GM12891 (cell line): ENCODE results near the gene EPB41L1.

ENCODE experiments used
- DNase-seq: peaks from one replicate; pipeline ENCODE4 v3.0.0; 2011; ENCODE audit warnings: low spot score; ENCODE audit not compliant: insufficient read length
- FAIRE-seq: peaks from 2 replicates; lab custom pipeline; 2011; peaks lifted over from hg19 to GRCh38; lab: Jason Lieb, UNC
- PAX5 ChIP-seq: IDR thresholded peaks from 2 replicates; pipeline ENCODE4 v1.6.1; 2011; ENCODE audit warnings: low read length, moderate library complexity, mild to moderate bottlenecking; ENCODE audit not compliant: insufficient read depth, severe bottlenecking
- POLR2A ChIP-seq: IDR thresholded peaks from 2 replicates; pipeline ENCODE4 v1.6.1; 2011; ENCODE audit warnings: low read depth, low read length, control low read depth
- POLR2AphosphoS5 ChIP-seq: IDR thresholded peaks from 2 replicates; pipeline ENCODE4 v1.6.1; 2011; ENCODE audit warnings: low read depth, low read length, control low read depth
- POU2F2 ChIP-seq: IDR thresholded peaks from 2 replicates; pipeline ENCODE4 v1.6.1; 2011; ENCODE audit warnings: low read depth, mild to moderate bottlenecking, control low read depth, low read length, moderate library complexity
- SPI1 ChIP-seq: IDR thresholded peaks from 2 replicates; pipeline ENCODE4 v1.6.1; 2011; ENCODE audit warnings: low read depth, low read length, control low read depth
- TAF1 ChIP-seq: IDR thresholded peaks from 2 replicates; pipeline ENCODE4 v1.6.1; 2011; ENCODE audit warnings: low read depth, low read length, control low read depth

EPB41L1 gene

DNA sequence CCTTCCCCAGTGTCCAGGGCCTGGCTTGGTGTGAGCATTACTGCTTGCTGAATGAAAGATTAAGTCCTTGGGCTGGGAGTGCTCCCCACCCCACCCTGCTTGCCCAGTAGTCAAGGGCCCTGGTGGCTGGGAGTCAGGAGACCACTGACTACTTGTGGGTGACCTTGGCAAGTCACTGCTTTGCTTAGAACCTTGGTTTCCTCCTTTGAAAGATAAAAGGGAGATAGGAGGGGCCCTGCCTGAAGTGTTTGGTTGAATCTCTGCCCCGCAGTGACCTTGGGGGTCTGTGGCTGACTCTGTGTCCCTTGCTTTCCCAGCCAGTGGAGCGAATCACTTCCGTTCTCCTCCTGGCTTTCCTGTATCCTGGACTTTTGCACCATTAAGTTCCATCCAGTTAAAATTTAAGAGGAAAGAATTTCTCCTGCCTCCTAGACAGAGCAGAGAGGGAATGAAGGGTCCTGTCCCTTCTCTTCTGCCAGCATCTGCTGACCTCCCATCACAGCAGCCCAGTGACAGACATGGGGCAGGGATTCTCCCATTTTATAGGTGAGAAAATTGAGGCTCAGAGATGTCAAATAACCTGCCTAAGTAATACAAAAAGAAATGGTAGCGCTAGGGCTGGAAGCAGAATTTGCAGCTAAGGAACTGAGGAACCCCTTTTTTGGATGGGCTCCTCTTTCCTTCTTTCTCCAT is 3.5 kb upstream of the EPB41L1 start:
- TF ChIP-seq PAX5: no peak
- TF ChIP-seq SPI1: no peak
- no peak for TF ChIP-seq POLR2A
- TF ChIP-seq POLR2AphosphoS5: no peak
- TF ChIP-seq POU2F2: no peak
- TF ChIP-seq TAF1: no peak
- FAIRE-seq (no peak), DNase-seq (no peak)

DNA sequence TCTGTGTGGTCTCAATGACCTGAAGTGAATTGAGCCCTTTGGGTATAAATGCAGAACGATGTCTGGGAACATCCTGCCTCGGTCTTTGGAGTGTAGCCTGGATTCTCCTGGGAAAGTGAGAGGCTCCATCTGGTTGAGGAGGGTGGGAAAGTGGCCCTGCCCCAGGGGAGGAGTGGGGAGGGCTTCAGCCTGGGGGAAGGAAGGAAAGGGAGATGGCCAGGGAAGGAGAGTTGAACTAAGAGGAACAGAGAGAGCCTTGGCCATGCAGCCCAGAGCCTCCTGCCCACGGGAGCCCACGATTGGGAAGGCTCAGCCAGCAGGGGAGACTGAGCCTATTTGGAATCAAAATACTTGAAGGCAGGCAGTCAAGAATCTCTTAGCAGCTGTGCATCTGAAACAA is 2.3 kb upstream of the EPB41L1 start:
- no peak for DNase-seq
- TF ChIP-seq TAF1: no peak
- TF ChIP-seq POLR2A: no peak
- no peak for TF ChIP-seq POU2F2
- TF ChIP-seq SPI1: no peak
- TF ChIP-seq POLR2AphosphoS5: no peak
- no peak for TF ChIP-seq PAX5
- no peak for FAIRE-seq

DNA sequence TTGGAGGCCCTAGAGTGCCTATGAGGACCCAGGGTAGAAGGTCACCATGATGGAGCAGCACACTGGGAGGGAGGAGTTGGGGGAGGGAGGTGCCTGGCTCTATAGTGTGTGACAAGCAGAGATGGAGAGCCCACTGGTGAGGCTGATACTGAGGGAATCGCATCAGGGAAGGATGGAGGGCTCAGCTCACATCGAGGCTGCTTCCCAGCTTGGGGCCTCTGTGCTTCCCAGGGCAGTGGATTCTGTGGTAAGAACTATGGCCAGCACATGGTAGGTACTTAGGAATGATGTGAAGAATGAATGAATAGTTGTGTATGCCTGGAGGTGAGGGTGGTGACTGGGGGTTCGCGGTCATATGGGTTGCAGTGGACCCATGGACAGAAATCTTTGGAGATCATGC is 1.3 kb upstream of the EPB41L1 start:
- TF ChIP-seq POU2F2 (no peak), PAX5 (no peak), POLR2A (no peak), POLR2AphosphoS5 (no peak), SPI1 (no peak), TAF1 (no peak)
- DNase-seq: no peak
- FAIRE-seq: no peak

DNA sequence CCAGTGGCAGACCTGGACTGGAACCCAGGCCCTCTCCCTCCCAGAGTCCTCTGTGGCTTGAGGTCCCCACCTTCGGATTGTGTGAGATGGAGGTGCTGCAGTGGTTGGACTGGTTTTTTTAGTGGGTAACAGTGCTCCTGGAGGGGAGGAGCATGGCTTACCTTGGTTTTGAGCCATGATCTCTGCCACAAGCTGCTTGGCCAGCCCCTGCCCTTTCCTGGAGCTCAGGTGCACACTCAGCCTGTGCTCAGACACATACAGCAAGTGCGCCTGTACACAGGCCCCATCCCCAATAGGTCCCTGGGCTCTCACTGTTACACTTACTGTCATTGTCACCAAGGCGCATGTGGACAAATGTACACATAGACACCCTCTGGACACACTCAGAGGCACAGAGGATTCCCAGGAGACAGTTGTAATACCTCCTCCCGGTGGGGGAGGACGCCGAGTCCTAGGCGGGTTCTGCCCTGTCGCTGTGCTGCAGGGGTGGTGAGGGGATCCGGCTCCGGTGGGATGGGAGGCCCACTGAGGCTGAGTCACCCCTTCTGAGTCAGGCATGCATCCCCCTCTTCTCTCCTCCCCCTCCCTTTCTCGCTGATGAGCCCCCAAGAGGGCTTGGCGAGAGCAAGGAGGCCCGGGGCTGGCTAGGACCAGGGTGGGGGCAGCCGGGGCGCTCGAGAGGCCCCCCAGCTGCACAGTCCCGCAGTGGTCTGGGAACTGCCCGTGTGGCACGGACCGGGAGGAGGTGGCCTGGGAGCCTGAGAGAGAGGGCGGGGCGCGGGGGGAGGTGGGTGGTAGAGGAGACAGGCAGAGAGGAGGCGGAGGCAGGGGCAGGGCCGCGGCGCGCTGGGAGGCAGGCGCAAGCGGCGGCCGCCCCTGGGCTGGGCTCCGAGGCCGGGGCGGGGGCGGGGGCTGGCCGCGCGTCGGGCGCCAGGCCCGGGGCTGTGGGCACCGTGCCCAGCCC is 522 bp upstream of the EPB41L1 start:
- TF ChIP-seq POLR2AphosphoS5 (no peak), SPI1 (no peak), POLR2A (no peak), TAF1 (no peak)
- DNase-seq (peak; percentile 54), FAIRE-seq (no peak)

DNA sequence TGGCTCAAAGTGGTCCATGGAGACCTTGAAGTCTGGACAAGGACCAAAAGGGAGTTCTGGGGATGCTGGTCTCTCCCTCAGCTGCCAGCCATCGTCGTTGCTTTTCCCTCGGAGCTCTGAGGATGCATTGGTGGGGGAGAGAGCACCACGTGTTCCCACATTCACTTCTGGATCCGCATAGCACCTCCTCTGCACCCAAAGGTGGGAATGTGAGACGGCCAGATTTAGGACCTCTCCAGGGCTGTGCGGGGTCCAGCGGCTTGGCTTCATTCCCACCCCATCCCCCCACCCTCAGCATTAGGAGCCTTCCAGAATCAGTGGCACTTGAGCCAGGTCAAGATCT is 1.1 kb downstream of the EPB41L1 start:
- DNase-seq (no peak), FAIRE-seq (no peak)
- TF ChIP-seq PAX5 (no peak), POLR2A (no peak), POU2F2 (no peak), TAF1 (no peak), SPI1 (no peak), POLR2AphosphoS5 (no peak)

DNA sequence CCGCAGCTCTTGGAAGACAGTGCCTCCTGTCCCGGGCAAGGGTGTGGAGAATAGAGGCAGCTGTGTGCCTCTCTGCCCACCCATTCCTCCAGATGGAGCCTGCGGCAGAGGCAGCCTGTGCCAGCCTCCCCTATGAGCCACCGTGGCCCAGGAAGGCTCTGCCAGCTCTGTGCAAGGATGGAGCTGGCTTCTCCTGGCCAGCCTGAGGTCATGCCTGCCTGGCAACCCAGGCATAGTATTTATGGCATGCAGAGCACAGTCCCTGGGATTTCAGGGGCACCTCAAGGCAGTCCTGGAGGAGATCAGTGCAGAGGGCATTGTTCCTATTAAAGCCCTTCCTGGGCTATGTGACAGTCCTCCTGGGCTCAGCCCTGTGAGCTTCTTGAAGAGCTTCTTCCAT is 1.5 kb downstream of the EPB41L1 start:
- TF ChIP-seq PAX5: no peak
- no peak for TF ChIP-seq POU2F2
- TF ChIP-seq POLR2AphosphoS5: no peak
- no peak for TF ChIP-seq SPI1
- TF ChIP-seq TAF1: no peak
- TF ChIP-seq POLR2A: no peak
- DNase-seq: no peak

DNA sequence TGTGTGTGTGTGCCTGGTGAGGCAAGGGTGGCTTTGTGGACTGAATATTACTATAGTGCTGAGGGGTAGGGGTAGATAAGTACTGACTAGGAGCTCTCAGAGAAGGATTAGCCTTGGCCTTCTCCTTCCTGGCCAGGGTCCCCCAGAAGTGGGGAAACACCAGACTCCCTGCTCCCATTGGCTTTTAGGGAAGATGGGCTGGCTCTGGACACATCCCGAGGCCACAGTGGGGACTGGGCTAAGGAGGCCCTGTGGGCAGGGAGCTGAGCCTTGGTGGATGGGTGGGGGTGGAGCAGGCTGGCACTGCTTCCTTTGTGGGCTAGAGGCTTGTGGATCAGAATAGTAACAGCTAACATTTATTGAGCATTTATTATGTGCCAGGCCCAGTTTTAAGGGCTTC is 3.1 kb downstream of the EPB41L1 start:
- TF ChIP-seq POLR2A (no peak), TAF1 (no peak), POU2F2 (no peak), POLR2AphosphoS5 (no peak), PAX5 (no peak), SPI1 (no peak)
- FAIRE-seq: no peak

More for the DNA sequence above, 1.5 kb downstream of the EPB41L1 start:
- no peak for FAIRE-seq

DNA sequence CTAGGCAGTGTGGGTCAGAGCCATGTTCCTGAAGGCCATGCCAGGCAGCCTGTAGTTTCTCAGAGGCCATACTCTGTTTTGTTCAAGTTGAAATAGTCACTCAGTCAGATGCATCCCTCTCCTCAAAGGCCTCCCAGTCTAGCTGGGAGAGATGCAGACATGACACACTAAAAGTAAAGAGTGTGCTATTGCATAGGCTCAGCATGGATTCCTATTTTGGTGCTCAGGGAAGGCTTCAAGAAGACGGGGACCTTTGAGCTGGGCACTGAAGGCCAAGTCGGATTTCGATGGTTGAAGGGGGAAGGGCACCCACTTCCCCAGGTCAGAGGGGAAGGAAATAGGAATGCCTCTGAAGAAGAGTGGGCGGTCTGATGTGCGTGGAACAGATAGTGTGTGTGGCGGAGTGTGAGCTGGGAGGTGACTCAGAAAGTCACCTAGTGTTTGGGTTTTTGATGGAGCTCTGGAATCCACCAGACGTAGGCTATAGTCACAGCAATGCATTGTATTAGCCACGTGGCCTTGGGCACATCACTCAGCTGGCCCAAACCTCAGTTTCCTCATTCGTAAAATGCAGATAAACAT is 3.7 kb downstream of the EPB41L1 start:
- no peak for TF ChIP-seq PAX5
- TF ChIP-seq SPI1: no peak
- no peak for TF ChIP-seq TAF1
- TF ChIP-seq POU2F2: no peak
- TF ChIP-seq POLR2A: no peak
- TF ChIP-seq POLR2AphosphoS5: no peak
- DNase-seq: no peak
- no peak for FAIRE-seq

More for the DNA sequence above, 3.1 kb downstream of the EPB41L1 start:
- DNase-seq: no peak

DNA sequence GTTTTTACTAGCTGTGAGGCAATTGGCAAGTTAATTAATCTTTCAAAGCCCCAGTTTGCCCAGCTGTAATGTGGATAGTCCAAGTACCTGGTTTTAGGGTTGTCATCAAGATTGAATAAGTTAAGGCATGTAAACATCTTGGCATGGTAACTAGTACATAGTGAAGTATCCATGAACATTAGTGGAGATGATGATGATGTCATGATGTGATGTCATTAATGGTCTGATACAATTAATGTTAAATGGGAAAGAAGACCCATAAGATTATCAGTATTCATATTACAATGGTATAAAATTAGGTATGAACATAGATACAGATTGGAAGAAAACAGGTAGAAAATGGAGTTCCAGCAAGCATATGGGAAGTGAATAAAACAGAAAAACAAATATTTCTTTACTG is 5.3 kb downstream of the EPB41L1 start:
- no peak for FAIRE-seq
- no peak for TF ChIP-seq POLR2A
- TF ChIP-seq TAF1: no peak
- no peak for TF ChIP-seq POLR2AphosphoS5
- TF ChIP-seq PAX5: no peak
- no peak for TF ChIP-seq POU2F2
- TF ChIP-seq SPI1: no peak

More for the DNA sequence above, 5.3 kb downstream of the EPB41L1 start:
- DNase-seq: no peak
